GM21576 (cell line): ENCODE results near the gene IL16.
A peak's percentile ranks its signal among the peaks of the same experiment; 100 is the strongest.
"Not testable (repeated sequence)": the region's sequence is repeated elsewhere in the genome, so short reads cannot be mapped to it uniquely, and the experiment has no call there.

Experiments used
- ATAC-seq: cut with Tn5 transposase; IDR thresholded peaks from one replicate; pipeline ENCODE4 v1.9.1; 2021; ENCODE audit warnings: mild to moderate bottlenecking, moderate library complexity; ENCODE audit not compliant: unreplicated experiment

Gene IL16

DNA sequence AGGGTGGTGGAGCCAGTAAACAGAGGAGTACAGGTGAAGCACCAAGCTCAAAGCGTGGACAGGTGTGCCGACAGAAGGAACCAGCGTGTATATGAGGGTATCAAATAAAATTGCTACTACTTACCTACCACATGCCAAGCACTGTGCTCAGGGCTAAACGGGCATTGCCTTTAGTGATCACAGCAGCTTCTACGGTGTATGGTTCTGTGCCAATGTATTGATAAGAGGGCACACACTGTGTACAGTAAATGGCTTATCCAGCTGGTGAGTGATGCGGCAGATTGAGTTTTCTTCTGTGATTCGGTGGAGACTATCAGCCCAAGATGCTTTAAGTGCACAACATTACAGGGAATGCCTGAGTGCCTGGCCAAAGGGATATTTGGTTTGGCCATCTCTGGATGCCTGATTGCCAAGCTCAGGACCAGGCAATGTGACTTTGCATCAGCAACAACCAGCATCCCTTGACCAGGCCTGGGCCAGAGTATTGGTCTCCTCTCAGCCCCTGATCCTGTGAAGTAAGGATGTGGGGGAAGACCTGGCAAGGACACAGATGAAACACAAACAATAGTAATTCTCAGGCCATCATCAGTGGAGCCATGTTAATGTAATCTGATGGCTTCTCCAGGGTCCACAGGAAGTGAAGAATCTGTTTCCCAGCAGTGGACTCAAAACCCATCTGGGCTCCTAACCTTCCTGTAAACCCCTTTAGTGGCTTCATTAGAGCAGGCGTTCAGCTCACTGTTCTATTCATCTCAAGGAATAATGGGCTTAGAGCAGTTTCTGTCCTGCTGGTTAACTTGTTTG lies 113.2 kb downstream of the IL16 start:
- no peak for ATAC-seq

DNA sequence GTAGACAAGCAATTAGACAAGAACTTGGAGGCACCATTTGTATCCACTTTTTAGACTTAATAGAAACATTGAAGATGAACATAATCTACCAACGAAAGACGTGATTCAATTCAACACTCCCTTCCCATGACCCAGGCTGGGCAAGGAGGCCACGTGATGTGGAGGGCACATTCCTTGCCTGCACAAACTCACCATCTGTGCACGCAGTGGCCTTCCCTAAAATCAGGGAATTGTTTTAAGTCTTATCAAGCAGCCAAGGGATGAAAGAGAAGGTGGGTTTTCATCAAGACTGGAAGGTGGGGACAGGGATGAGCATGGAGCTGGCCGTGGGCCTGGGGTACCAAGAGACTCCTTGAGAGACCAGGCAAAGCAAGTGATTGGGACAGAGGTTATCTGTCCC lies 113.8 kb downstream of the IL16 start:
- no peak for ATAC-seq

GRCh38 chr15:81311752-81312464 lies 115.2 kb downstream of the IL16 start:
- ATAC-seq = peak; percentile 54

GRCh38 chr15:81312790-81313543 lies 116.3 kb downstream of the IL16 start:
- ATAC-seq = no peak

GRCh38 chr15:81313686-81314085 lies 117.0 kb downstream of the IL16 start:
- ATAC-seq = no peak

GRCh38 chr15:81314378-81314777 lies 117.7 kb downstream of the IL16 start:
- ATAC-seq = no peak

GRCh38 chr15:81315452-81316175 lies 118.9 kb downstream of the IL16 start:
- ATAC-seq = no peak

DNA sequence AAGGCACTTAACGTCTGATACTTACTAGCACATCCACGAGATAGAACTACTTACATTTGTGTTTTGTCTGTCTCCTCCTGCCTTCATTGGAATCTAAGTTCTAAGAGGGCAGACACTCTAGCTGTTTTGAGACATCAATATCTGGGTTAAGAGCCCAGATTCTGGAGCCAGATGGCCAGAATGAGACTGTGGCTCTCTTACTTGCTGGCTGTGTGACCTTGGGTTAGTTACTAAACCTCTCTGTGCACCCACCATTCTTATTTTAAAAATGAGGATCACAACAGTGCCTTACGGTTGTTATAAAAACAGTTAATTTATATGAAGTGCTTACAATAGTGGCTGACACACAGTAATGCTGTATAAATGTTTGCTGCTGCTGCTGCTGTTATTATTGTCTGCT lies 119.6 kb downstream of the IL16 start:
- ATAC-seq = no peak

- no peak for ATAC-seq
These were observed 121.0 kb downstream of the IL16 start for GRCh38 chr15:81317642-81318017.

GRCh38 chr15:81321667-81322066 lies 125.0 kb downstream of the IL16 start:
- ATAC-seq = no peak

- ATAC-seq = no peak
These were observed 126.1 kb downstream of the IL16 start for GRCh38 chr15:81322676-81323253.

DNA sequence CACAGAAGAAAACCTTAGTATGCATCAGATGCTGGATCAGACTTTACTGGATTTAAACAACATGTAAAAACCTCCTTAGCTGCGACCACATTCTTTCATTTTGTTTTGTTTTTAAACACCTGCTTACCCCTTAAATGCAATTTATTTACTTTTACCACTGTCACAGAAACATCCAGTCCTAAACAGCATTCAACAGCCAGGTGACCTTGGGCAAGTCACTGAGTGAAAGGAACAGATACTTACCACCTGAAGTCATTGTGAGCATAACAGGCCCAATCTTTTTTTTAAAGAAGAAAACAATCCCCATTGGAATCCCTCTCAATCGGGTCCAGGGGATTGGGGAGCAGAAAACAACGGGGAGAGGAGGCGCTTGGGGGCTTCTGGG lies 126.9 kb downstream of the IL16 start:
- peak; percentile 11 for ATAC-seq

DNA sequence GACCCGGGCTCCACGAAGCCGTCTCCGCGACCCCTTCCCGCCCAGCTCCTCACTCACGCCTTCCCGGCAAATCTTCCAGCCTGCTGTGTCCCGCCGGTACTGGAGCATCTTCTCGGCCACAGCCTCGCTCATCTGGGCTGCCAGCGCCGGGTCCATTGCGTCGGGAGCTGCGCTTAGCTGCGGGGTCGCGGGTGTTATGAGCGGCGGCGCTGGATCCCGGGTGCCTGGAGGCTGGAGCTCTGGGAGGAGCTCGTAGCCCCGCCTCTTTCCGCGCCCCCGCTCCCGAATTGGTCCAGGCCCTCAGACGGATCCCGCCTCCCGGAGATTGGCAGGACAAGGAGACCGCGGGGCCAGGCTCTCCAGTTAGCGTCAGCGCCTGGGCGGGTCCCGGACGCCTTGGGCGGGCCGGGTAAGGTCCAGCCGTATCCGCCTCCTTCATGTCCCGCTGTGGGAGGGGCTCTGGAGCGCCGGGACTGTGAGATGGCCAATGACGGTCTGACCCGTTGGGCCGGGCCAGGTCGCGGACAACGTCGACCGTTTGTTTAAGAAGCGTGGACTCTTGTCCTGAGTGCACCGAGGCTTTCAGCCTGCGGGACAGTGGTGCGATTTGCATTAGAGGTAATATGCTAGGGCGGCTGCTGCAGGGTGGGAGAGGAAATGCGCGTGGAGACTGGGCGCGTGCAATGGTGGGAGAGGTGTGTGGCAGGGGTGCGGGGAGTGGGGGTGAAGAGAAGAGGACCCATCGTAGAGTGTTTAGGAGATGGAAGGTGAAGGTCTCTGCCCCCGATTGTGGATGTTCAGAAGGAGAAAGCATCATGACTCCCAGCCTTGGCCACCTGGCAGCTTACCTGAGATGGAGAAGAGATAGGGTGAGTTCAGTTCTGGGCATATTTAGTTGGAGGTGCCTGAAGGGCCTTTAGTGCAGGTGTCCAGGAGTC lies 127.5 kb downstream of the IL16 start, which contains the start of gene STARD5:
STARD5 (minus strand) TSS at position 198 of the 938 bp plus-strand sequence; CDS start at position 156, 42 bp downstream.
- peak; percentile 98 for ATAC-seq

DNA sequence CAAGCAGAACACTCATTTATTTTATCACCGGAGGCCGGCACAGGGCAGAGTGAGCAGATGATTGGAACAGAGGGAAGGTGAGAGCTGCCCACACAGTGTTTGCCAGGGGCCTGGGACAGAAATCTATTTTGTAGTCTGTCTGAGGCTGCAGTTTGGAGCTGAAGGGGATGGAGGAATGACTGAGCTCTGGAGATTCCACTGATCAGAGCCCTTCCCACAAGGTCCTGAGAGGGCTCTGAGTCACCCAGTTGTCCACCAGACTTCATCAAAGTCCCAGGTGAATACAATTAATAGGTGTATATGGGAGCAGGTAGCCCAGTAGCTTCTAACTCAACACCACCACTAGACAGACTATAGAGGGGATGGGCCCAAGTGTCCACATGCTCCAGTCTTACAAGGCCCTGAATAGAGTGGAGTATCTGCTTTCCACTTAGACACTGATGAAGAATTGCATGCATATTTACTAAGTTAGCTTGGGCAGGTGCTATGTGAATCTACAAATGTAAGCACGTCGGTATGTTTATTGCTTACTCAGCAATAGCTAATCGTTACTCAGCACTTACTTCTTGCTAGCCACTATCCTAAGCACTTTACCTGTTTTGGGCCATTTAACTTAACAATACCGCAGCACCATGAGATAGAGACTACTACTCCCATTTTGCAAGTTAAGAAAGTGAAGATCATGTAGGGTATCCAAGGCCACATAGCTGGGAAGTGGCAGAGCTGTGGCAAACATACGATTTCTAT lies 130.0 kb downstream of the IL16 start:
- ATAC-seq = no peak

GRCh38 chr15:81327516-81327915 lies 130.8 kb downstream of the IL16 start:
- ATAC-seq = no peak

GRCh38 chr15:81329446-81329845 lies 132.8 kb downstream of the IL16 start:
- ATAC-seq = no peak

- no peak for ATAC-seq
These were observed 133.8 kb downstream of the IL16 start for GRCh38 chr15:81330366-81331090.

GRCh38 chr15:81331141-81331540 lies 134.5 kb downstream of the IL16 start:
- ATAC-seq = not testable (repeated sequence)
